Measurements from ENCODE around the gene VPS39. TPM values are rescaled to one million over a fixed set of nuclear protein-coding genes. Genes with fewer than 3 reads are reported as not detected.
"Not testable (repeated sequence)": the region's sequence is repeated elsewhere in the genome, so short reads cannot be mapped to it uniquely, and the experiment has no call there.

VPS39 gene
- total and polyA plus RNA-seq, 2 donors (not counting 1 experiment from before 2014, with no cell fraction given), result 53.7 to 55.5 TPM

GRCh38 chr15:42231088-42231487, 23.0 kb upstream of the VPS39 start:
- Histone ChIP-seq H3K9ac (ENCODE audit: insufficient read depth, low read length) (no peak overlapping the region), H3K36me3 (ENCODE audit: control insufficient read depth, insufficient read depth, low read length) (peaks cover 10% of the 10 kb centered on the region), H2AFZ (ENCODE audit: low read length) (no peak overlapping the region), H3K4me3 (replicated peaks in 1 of 4; ENCODE audit: control extremely low read depth in 1 of 4, insufficient read depth in 1 of 4, low read depth in 3 of 4, low read length in 4 of 4) (no peak overlapping the region), H3K9me3 (ENCODE audit: control insufficient read depth, insufficient read depth, low read depth, low read length) (no peaks in the 10 kb centered on the region), H3K79me2 (ENCODE audit: control insufficient read depth, insufficient read depth, low read length) (no peaks in the 10 kb centered on the region), H3K27me3 (ENCODE audit: control insufficient read depth, insufficient read depth, low read length) (no peaks in the 10 kb centered on the region), H3K27ac (ENCODE audit: insufficient read depth, low read length) (no peak overlapping the region), H3K4me2 (ENCODE audit: extremely low read depth, insufficient read depth, low read length) (no peak overlapping the region), H3K4me1 (ENCODE audit: control insufficient read depth, extremely low read depth, insufficient read depth, low read length) (no peaks in the 10 kb centered on the region), H4K20me1 (ENCODE audit: control insufficient read depth, extremely low read depth, insufficient read depth, low read length) (no peaks in the 10 kb centered on the region)
- TF ChIP-seq EZH2 (IDR thresholded peaks at IDR 0.05; ENCODE audit: low read length, missing control alignments) (no peak), CTCF (conservative IDR thresholded peaks at IDR 0.05 in 1 of 2, IDR thresholded peaks at IDR 0.05 in 1 of 2; ENCODE audit: low read depth in 1 of 2, low read length in 2 of 2) (no peak)
- DNase-seq (ENCODE audit: low read depth in 2 of 2), result peak in 1 of 2 donors; percentile 13

DNA sequence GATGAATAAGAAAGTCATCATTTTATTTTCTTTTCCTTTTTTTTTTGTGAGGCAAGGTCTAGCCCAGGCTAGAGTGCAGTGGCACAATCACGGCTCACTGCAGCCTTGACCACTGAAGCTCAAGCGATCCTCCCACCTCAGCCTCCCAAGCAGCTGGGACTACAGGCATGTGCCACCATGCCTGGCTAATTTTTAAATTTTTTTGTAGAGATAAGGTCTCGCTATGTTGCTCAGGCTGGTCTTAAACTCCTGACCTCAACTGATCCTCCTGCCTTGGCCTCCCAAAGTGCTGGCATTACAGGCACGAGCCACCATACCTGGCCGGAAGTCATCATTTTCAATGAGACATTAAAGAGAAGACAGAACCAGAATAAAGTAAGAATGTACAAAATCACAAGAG, 20.9 kb upstream of the VPS39 start:
- H3K27me3 ChIP-seq (ENCODE audit: control insufficient read depth, insufficient read depth, low read length); H2AFZ ChIP-seq (ENCODE audit: low read length); DNase-seq (ENCODE audit: low read depth in 2 of 2); H3K27ac ChIP-seq (ENCODE audit: insufficient read depth, low read length); H3K9me3 ChIP-seq (ENCODE audit: control insufficient read depth, insufficient read depth, low read depth, low read length); H3K36me3 ChIP-seq (ENCODE audit: control insufficient read depth, insufficient read depth, low read length); H4K20me1 ChIP-seq (ENCODE audit: control insufficient read depth, extremely low read depth, insufficient read depth, low read length); H3K9ac ChIP-seq (ENCODE audit: insufficient read depth, low read length); H3K4me2 ChIP-seq (ENCODE audit: extremely low read depth, insufficient read depth, low read length); H3K4me3 ChIP-seq (replicated peaks in 1 of 4; ENCODE audit: control extremely low read depth in 1 of 4, insufficient read depth in 1 of 4, low read depth in 3 of 4, low read length in 4 of 4); H3K79me2 ChIP-seq (ENCODE audit: control insufficient read depth, insufficient read depth, low read length); H3K4me1 ChIP-seq (ENCODE audit: control insufficient read depth, extremely low read depth, insufficient read depth, low read length): not testable (repeated sequence)

DNA sequence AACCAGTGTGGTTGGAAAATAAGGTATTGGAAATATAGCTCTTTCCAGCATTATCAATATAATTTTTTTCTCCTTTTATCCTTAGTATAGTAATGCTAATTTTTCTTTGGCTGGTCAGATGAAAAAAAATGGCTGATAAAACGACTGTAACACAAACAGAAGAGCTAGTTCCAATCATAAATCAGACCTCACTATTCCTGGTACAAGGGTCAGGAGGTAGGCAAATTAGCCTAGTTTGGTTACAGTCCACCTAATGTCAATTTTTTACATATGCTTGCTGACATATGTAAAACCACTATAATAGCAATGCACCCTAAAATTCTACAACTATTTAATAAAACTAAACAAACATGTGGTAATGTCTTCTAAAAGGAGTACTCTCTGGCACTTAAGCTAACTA, 19.9 kb upstream of the VPS39 start:
- H4K20me1 ChIP-seq (ENCODE audit: control insufficient read depth, extremely low read depth, insufficient read depth, low read length), result no peaks in the 10 kb centered on the region
- peaks cover 8% of the 10 kb centered on the region for H3K36me3 ChIP-seq (ENCODE audit: control insufficient read depth, insufficient read depth, low read length)

More for the DNA sequence above, 19.9 kb upstream of the VPS39 start:
- no peak for DNase-seq (ENCODE audit: low read depth in 2 of 2)
- Histone ChIP-seq H2AFZ (ENCODE audit: low read length) (no peak overlapping the region), H3K27ac (ENCODE audit: insufficient read depth, low read length) (no peak overlapping the region), H3K4me3 (replicated peaks in 1 of 4; ENCODE audit: control extremely low read depth in 1 of 4, insufficient read depth in 1 of 4, low read depth in 3 of 4, low read length in 4 of 4) (no peak overlapping the region), H3K9ac (ENCODE audit: insufficient read depth, low read length) (no peak overlapping the region), H3K4me2 (ENCODE audit: extremely low read depth, insufficient read depth, low read length) (no peak overlapping the region), H3K4me1 (ENCODE audit: control insufficient read depth, extremely low read depth, insufficient read depth, low read length) (no peaks in the 10 kb centered on the region), H3K79me2 (ENCODE audit: control insufficient read depth, insufficient read depth, low read length) (no peaks in the 10 kb centered on the region), H3K9me3 (ENCODE audit: control insufficient read depth, insufficient read depth, low read depth, low read length) (no peaks in the 10 kb centered on the region), H3K27me3 (ENCODE audit: control insufficient read depth, insufficient read depth, low read length) (no peaks in the 10 kb centered on the region)
- TF ChIP-seq EZH2 (IDR thresholded peaks at IDR 0.05; ENCODE audit: low read length, missing control alignments) (no peak), CTCF (conservative IDR thresholded peaks at IDR 0.05 in 1 of 2, IDR thresholded peaks at IDR 0.05 in 1 of 2; ENCODE audit: low read depth in 1 of 2, low read length in 2 of 2) (no peak)

Data from fibroblast of lung (primary cell).